ENCODE results near the gene CLCC1. TPM values are rescaled to one million over a fixed set of nuclear protein-coding genes. Genes with fewer than 3 reads are reported as not detected.
"Not testable (repeated sequence)": the region's sequence is repeated elsewhere in the genome, so short reads cannot be mapped to it uniquely, and the experiment has no call there.

Gene CLCC1
- total and polyA plus RNA-seq, 9 donors = 14.4 to 38.4 (median 31.9) TPM

DNA sequence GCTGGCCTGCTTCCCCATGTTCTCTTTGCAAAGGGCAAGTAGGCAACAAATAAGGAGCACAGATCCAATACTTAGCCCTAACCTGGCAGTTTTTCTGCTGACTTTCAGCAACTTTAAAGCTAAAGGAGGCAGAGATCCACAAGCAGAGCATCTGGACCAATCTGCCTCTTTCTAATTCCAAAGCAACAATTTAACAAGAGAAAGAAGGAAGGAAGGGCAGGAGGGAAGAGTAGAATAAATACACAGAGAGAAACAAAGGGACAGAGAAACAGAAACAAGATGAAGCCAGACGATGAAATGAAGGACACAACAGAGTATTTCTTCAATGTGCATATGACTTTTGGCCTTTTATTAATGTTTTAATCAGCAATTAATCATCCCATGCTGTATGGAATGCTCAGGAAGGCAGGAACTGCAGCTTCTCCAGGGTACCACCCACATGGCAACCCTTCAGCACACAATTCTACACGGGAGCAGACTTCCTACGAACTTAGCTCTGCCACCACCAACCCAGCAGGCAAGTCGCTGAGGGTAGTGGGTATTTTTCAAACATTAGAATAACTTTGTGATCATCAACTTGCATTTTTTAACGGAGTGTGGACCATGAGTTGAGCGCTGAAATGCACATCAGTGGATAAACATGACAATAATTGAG, 15.3 kb downstream of the CLCC1 start:
- H3K4me3 ChIP-seq = no peak overlapping the region
- no peaks in the 10 kb centered on the region for H3K36me3 ChIP-seq
- TF ChIP-seq, protein P1, sequence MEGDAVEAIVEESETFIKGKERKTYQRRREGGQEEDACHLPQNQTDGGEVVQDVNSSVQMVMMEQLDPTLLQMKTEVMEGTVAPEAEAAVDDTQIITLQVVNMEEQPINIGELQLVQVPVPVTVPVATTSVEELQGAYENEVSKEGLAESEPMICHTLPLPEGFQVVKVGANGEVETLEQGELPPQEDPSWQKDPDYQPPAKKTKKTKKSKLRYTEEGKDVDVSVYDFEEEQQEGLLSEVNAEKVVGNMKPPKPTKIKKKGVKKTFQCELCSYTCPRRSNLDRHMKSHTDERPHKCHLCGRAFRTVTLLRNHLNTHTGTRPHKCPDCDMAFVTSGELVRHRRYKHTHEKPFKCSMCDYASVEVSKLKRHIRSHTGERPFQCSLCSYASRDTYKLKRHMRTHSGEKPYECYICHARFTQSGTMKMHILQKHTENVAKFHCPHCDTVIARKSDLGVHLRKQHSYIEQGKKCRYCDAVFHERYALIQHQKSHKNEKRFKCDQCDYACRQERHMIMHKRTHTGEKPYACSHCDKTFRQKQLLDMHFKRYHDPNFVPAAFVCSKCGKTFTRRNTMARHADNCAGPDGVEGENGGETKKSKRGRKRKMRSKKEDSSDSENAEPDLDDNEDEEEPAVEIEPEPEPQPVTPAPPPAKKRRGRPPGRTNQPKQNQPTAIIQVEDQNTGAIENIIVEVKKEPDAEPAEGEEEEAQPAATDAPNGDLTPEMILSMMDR (IDR thresholded peaks at IDR 0.05) = no peak
- TF ChIP-seq POLR2A (IDR thresholded peaks at IDR 0.05) (no peak), EP300 (IDR thresholded peaks at IDR 0.05) (no peak)
- H3K9me3 ChIP-seq = no peaks in the 10 kb centered on the region
- intact Hi-C loops (cut with DNase I) = no loop called here
- H3K27me3 ChIP-seq = no peaks in the 10 kb centered on the region
- 3 to 4% (median 4%) methylated on average over 6 of the region's 6 CpGs for WGBS, 3 donors
- no peaks in the 10 kb centered on the region for H3K4me1 ChIP-seq (ENCODE audit: insufficient read depth)
- H3K27ac ChIP-seq = no peak overlapping the region
- no peak for DNase-seq

DNA sequence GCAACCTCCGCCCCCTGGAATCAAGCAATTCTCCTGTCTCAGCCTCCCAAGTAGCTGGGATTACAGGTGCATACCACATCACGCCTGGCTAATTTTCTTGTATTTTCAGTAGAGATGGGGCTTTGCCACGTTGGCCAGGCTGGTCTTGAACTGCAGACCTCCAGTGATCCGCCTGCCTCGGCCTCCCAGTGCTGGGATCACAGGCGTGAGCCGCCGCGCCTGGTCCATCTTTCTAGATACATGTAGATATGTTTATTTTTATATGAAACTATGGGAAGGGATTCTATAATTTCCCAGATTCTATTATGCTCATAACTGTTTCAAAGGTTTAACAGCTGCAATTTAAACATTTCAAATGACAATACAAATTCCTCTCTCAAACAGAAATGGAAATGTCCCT, 27.1 kb downstream of the CLCC1 start:
- TF ChIP-seq EP300 (IDR thresholded peaks at IDR 0.05) (no peak), POLR2A (IDR thresholded peaks at IDR 0.05) (no peak)
- TF ChIP-seq, protein P1 (IDR thresholded peaks at IDR 0.05) = no peak
- Histone ChIP-seq H3K4me3 (no peak overlapping the region), H3K27ac (no peak overlapping the region), H3K9me3 (no peaks in the 10 kb centered on the region), H3K27me3 (no peaks in the 10 kb centered on the region), H3K36me3 (no peaks in the 10 kb centered on the region), H3K4me1 (ENCODE audit: insufficient read depth) (no peaks in the 10 kb centered on the region)
- DNase-seq = no peak
- 94 to 96% (median 95%) methylated on average over 9 of the region's 9 CpGs for WGBS, 3 donors
- intact Hi-C loops (cut with DNase I) = no loop called here

DNA sequence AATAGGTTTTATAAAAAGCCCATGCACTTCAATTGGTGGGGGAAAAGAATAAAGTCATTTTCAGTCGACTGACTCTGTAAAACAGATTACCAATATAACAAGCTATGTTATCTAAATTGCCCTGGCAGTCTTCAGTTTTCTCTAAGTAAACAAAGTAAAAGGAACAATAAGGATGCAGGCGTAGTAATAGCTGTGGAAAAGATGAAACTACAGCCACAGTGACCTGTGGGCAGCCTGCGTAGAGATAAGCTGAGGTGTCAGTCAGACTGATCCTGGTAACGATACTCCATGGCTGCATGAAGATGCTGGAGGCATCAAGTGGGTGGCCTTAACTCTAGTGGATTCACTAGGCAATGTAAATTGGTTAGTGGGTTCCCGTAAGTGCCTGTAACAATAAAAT, 29.3 kb downstream of the CLCC1 start:
- H3K36me3 ChIP-seq = no peaks in the 10 kb centered on the region
- 81 to 89% (median 84%) methylated on average over 5 of the region's 5 CpGs for WGBS, 3 donors

DNA sequence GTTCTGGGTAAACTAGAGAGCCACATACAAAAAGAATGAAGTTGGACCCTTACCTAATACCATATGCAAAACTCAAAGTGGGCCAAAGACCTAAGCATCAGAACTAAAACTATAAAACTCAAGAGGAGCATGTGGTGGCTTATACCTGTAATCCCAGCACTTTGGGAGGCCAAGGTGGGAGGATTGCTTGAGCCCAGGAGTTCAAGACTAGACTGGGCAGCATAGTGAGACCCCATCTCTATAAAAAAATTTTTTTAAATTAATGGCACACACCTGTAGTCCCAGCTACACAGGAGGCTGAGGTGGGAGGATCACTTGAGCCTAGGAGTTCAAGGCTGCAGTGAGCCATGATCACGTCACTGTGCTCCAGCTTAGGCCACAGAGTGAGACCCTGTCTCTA, 35.7 kb downstream of the CLCC1 start:
- H3K9me3 ChIP-seq; H3K4me1 ChIP-seq (ENCODE audit: insufficient read depth); H3K27ac ChIP-seq; H3K4me3 ChIP-seq; H3K27me3 ChIP-seq; H3K36me3 ChIP-seq; DNase-seq; intact Hi-C loops (cut with DNase I): not testable (repeated sequence)
- 92 to 100% (median 100%) methylated on average over 1 of the region's 1 CpG for WGBS, 3 donors

More for the DNA sequence above, 29.3 kb downstream of the CLCC1 start:
- Histone ChIP-seq H3K4me3 (no peak overlapping the region), H3K27ac (no peak overlapping the region), H3K9me3 (no peaks in the 10 kb centered on the region), H3K27me3 (no peaks in the 10 kb centered on the region), H3K4me1 (ENCODE audit: insufficient read depth) (no peaks in the 10 kb centered on the region)
- TF ChIP-seq EP300 (IDR thresholded peaks at IDR 0.05) = no peak
- no peak for TF ChIP-seq POLR2A (IDR thresholded peaks at IDR 0.05)
- TF ChIP-seq, protein P1 (IDR thresholded peaks at IDR 0.05) = no peak
- DNase-seq = no peak
- intact Hi-C loops (cut with DNase I) = no loop called here

DNA sequence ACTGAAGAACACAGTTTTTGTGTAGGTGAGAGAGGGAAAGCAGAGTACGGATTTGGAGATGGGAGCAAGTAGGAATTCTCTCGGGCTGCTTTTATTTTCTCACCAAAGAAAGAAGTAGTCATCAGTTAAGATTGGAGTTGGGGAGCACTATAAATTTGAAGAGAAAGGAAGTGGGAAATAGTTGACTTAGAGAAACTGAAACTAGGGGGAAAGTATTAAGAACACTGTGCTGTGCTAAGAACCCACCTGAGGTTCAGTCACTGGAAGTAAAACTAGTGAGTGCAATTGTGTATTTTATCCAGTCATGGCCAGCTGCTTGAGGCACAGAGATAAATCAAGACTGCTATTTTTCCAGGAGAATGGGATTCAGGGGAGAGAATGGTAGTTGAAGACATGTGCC, 37.4 kb downstream of the CLCC1 start:
- TF ChIP-seq, protein P1 (IDR thresholded peaks at IDR 0.05) = no peak
- no peak for TF ChIP-seq POLR2A (IDR thresholded peaks at IDR 0.05)
- no peak for TF ChIP-seq EP300 (IDR thresholded peaks at IDR 0.05)
- no peaks in the 10 kb centered on the region for H3K9me3 ChIP-seq
- no peak for DNase-seq
- H3K4me3 ChIP-seq = no peak overlapping the region
- intact Hi-C loops (cut with DNase I) = no loop called here
- no peaks in the 10 kb centered on the region for H3K4me1 ChIP-seq (ENCODE audit: insufficient read depth)
- no peaks in the 10 kb centered on the region for H3K27me3 ChIP-seq
- H3K36me3 ChIP-seq = no peaks in the 10 kb centered on the region
- no peak overlapping the region for H3K27ac ChIP-seq
- 94 to 97% (median 96%) methylated on average over 2 of the region's 2 CpGs for WGBS, 3 donors
